Measurements from ENCODE around the gene IGF1R. TPM values are rescaled to one million over a fixed set of nuclear protein-coding genes. Genes with fewer than 3 reads are reported as not detected.

IGF1R gene
- total RNA-seq, 1 donor from 2014 or later = 131 TPM

DNA sequence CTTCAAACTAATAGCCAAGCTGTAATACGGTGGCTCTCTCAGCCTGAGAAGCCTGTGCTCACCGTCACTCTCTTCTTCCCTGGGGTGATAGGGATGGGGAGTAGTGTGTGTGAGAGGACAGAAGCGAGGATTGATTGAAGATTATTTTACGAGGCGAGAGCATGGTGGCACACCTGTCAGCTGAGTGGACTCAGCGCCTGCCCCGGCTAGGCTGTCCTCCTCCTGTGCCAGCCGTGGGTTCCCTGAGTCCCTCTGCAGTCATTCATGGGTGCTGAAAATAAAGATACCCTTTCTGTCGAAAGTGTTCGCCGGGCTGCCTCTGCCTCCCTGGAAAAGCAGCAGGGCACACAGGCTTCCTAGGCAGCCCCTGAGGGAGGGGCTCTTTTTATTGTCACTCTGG is 235.1 kb downstream of the IGF1R start:
- no peak for DNase-seq (ENCODE audit: low spot score)
- H3K4me1 Mint-ChIP-seq (ENCODE audit: unreplicated experiment) = peaks cover 30% of the 10 kb centered on the region
- peaks cover 5% of the 10 kb centered on the region for H3K27me3 Mint-ChIP-seq (ENCODE audit: unreplicated experiment)
- H3K36me3 Mint-ChIP-seq (ENCODE audit: low read depth, unreplicated experiment) = no peaks in the 10 kb centered on the region
- TF ChIP-seq, protein P1, sequence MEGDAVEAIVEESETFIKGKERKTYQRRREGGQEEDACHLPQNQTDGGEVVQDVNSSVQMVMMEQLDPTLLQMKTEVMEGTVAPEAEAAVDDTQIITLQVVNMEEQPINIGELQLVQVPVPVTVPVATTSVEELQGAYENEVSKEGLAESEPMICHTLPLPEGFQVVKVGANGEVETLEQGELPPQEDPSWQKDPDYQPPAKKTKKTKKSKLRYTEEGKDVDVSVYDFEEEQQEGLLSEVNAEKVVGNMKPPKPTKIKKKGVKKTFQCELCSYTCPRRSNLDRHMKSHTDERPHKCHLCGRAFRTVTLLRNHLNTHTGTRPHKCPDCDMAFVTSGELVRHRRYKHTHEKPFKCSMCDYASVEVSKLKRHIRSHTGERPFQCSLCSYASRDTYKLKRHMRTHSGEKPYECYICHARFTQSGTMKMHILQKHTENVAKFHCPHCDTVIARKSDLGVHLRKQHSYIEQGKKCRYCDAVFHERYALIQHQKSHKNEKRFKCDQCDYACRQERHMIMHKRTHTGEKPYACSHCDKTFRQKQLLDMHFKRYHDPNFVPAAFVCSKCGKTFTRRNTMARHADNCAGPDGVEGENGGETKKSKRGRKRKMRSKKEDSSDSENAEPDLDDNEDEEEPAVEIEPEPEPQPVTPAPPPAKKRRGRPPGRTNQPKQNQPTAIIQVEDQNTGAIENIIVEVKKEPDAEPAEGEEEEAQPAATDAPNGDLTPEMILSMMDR (IDR thresholded peaks at IDR 0.05; ENCODE audit: unreplicated experiment) = no peak
- H3K27ac Mint-ChIP-seq (ENCODE audit: unreplicated experiment) = no peak overlapping the region
- H3K9me3 Mint-ChIP-seq (ENCODE audit: unreplicated experiment) = no peaks in the 10 kb centered on the region
- no peak overlapping the region for H3K4me3 Mint-ChIP-seq (ENCODE audit: unreplicated experiment)

DNA sequence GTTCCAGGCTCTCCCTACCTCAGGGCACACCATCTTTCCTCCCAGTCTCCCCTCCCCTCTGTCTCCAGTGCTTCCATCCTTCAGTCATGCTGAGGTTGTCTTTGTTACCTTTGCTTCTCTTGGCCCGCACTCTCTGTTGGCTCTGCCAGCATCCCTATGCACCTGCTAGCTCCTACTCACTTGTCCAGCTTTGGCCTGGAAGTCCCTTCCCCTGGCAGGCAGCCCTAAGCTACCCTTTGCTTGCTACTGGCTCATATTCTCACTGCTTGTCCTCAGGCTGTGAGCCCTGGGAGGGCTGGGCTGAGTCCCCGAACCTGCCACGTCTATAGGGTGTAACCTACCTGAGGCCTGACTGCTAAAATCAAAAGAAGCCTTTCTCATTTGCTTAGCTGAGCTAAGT is 236.6 kb downstream of the IGF1R start:
- no peaks in the 10 kb centered on the region for H3K9me3 Mint-ChIP-seq (ENCODE audit: unreplicated experiment)
- TF ChIP-seq, protein P1 (IDR thresholded peaks at IDR 0.05; ENCODE audit: unreplicated experiment) = no peak
- no peaks in the 10 kb centered on the region for H3K36me3 Mint-ChIP-seq (ENCODE audit: low read depth, unreplicated experiment)
- no peak overlapping the region for H3K27ac Mint-ChIP-seq (ENCODE audit: unreplicated experiment)
- no peak for DNase-seq (ENCODE audit: low spot score)
- peaks cover 35% of the 10 kb centered on the region for H3K4me1 Mint-ChIP-seq (ENCODE audit: unreplicated experiment)
- peaks cover 5% of the 10 kb centered on the region for H3K27me3 Mint-ChIP-seq (ENCODE audit: unreplicated experiment)
- no peak overlapping the region for H3K4me3 Mint-ChIP-seq (ENCODE audit: unreplicated experiment)

DNA sequence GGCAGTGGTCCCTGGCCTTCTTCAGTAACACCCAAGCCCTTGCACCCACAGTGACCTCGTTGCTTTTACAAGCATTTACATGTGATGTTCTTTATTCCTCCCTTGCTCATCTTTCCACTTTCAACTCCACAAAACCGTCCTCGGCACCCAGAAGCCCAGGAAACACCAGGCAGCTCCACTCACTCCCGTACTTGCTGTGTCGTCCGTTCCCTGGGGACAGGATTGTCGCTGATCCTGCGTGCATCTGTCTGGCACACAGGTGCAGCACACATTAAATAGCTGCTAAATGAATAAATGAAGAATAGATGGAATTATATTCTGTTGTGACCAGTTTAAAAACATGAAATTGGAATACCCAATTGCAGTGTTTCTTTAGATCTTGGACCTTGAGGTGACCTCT is 239.6 kb downstream of the IGF1R start:
- Mint-ChIP-seq H3K9me3 (ENCODE audit: unreplicated experiment) (no peaks in the 10 kb centered on the region), H3K4me3 (ENCODE audit: unreplicated experiment) (peak overlapping the region; percentile 9), H3K27me3 (ENCODE audit: unreplicated experiment) (peaks cover 3% of the 10 kb centered on the region), H3K27ac (ENCODE audit: unreplicated experiment) (no peak overlapping the region), H3K4me1 (ENCODE audit: unreplicated experiment) (peaks cover 35% of the 10 kb centered on the region), H3K36me3 (ENCODE audit: low read depth, unreplicated experiment) (peaks cover 15% of the 10 kb centered on the region)
- TF ChIP-seq, protein P1 (IDR thresholded peaks at IDR 0.05; ENCODE audit: unreplicated experiment) = no peak
- no peak for DNase-seq (ENCODE audit: low spot score)

DNA sequence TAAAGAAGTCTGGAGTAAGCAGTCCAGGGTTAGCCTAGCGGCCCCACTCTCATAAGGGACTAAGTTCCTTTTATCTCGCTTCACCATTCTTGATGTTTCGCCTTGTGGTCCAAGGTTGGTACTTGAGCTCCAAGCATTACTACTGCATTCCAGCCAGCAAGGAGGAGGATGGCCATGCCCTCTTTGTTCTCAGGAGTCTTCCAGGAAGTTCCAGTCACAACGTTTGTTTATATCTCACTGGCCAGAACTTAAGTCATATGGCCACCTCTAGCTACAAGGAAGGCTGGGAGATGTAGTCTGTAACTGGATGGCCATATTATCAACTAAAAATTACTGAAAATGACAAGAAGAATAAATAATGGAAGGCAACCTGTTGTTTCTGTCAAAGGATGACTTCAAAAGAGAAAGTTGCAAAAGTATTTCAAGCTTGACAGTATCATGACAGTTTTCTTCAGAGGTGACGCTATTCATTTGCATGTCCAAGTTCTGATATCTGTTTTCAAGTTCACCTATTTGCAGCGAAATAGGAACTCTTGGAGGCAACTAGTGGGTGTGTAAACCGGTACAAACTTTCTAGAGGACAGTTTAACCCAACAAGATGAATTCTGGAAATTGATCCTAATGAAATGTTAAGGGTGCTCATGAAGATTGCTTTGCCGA is 240.6 kb downstream of the IGF1R start:
- TF ChIP-seq, protein P1 (IDR thresholded peaks at IDR 0.05; ENCODE audit: unreplicated experiment) = no peak
- Mint-ChIP-seq H3K4me1 (ENCODE audit: unreplicated experiment) (peaks cover 34% of the 10 kb centered on the region), H3K27me3 (ENCODE audit: unreplicated experiment) (peaks cover 3% of the 10 kb centered on the region), H3K36me3 (ENCODE audit: low read depth, unreplicated experiment) (peaks cover 15% of the 10 kb centered on the region), H3K4me3 (ENCODE audit: unreplicated experiment) (no peak overlapping the region), H3K9me3 (ENCODE audit: unreplicated experiment) (no peaks in the 10 kb centered on the region), H3K27ac (ENCODE audit: unreplicated experiment) (peak overlapping the region; percentile 0)
- DNase-seq (ENCODE audit: low spot score) = no peak

DNA sequence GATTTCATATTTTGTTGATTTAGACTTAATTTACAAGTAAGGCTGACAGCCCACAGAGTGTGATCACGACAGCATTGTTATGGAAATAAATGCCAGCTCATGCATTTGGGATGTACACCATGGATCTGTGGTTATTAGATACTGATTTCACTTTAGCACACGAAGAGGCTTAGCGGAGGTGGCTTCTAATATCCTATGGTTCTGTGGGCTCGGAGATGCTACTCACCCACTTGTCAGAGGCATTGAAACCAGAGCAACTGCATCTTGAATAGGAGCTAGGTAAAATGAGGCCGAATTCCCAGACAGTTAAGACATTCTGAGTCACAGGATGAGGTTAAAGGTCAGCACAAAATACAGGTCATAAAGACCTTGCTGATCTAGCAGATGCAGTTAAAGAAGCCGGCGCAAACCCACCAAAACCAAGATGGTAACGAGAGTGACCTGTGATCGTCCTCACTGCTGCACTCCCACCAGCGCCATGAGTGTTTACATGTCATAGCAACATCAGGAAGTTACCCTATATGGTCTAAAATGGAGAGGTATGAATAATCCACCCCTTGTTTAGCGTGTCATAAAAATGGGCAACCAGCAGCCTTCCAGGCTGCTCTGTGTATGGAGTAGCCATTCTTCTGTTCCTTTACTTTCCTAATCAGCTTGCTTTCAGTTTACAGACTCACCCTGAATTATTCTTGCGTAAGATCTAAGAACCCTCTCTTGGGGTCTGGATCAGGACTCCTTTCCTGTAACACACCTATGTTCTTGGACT is 241.8 kb downstream of the IGF1R start:
- TF ChIP-seq, protein P1 (IDR thresholded peaks at IDR 0.05; ENCODE audit: unreplicated experiment) = no peak
- Mint-ChIP-seq H3K27me3 (ENCODE audit: unreplicated experiment) (no peaks in the 10 kb centered on the region), H3K27ac (ENCODE audit: unreplicated experiment) (no peak overlapping the region), H3K4me1 (ENCODE audit: unreplicated experiment) (peaks cover 33% of the 10 kb centered on the region), H3K9me3 (ENCODE audit: unreplicated experiment) (no peaks in the 10 kb centered on the region), H3K4me3 (ENCODE audit: unreplicated experiment) (no peak overlapping the region), H3K36me3 (ENCODE audit: low read depth, unreplicated experiment) (peaks cover 15% of the 10 kb centered on the region)
- no peak for DNase-seq (ENCODE audit: low spot score)

All from endothelial cell (in vitro differentiated cells).